Right atrium auricular region (tissue), 2 donors: ENCODE measurements around the gene FBRSL1. TPM values are rescaled to one million over a fixed set of nuclear protein-coding genes. Genes with fewer than 3 reads are reported as not detected.

ENCODE experiments used
- DNase-seq: peaks from one replicate; pipeline ENCODE4 v3.0.0-alpha.2; 2019; ENCODE audit warnings: low spot score
- H3K27ac ChIP-seq, 2 donors: fragments of 200-600 bp; sonication (generic); 1 replicate in 1 of 2; 2 replicates in 1 of 2; pipeline ENCODE4 v1.5.1; 2016 to 2019
- H3K27me3 ChIP-seq, 2 donors: fragments of 200-600 bp; sonication (generic); one replicate each; pipeline versions ENCODE4 v1.5.1 to v1.6.0; 2017 to 2019
- H3K36me3 ChIP-seq: fragments of 200-600 bp; sonication (generic); one replicate; pipeline ENCODE4 v1.5.1; 2016
- H3K4me1 ChIP-seq, 2 donors: fragments of 200-600 bp; sonication (generic); one replicate each; pipeline versions ENCODE4 v1.5.1 to v1.6.0; 2017 to 2019
- H3K4me3 ChIP-seq, 2 donors: fragments of 200-600 bp; sonication (generic); 1 replicate in 1 of 2; 2 replicates in 1 of 2; pipeline ENCODE4 v1.5.1; 2017 to 2019; ENCODE audit warnings: mild to moderate bottlenecking in 1 of 2, moderate library complexity in 1 of 2
- H3K9me3 ChIP-seq, 2 donors: fragments of 200-600 bp; sonication (generic); one replicate each; pipeline ENCODE4 v1.5.1; 2019
- CTCF ChIP-seq, 2 donors: fragments of 200-600 bp; sonication (generic); IDR thresholded peaks; one replicate each; pipeline ENCODE4 v1.5.1; 2019; ENCODE audit warnings: antibody characterized with exemption in 2 of 2
- total RNA-seq, 2 donors: library from RNA; depleted of rRNA; stranded (reverse); fragments of >200 nt; gene quantifications; one replicate each; pipeline ENCODE4 v1.1.0, GENCODE V29; 2016

Gene FBRSL1
- total RNA-seq, 2 donors from 2014 or later, result 19.3 to 20.4 TPM

GRCh38 chr12:132481771-132482745 is 7.9 kb upstream of the FBRSL1 start:
- no peaks in the 10 kb centered on the region for H3K27me3 ChIP-seq
- H3K4me1 ChIP-seq, result no peaks in the 10 kb centered on the region
- DNase-seq, result no peak
- H3K27ac ChIP-seq, result no peak overlapping the region
- H3K36me3 ChIP-seq, result no peaks in the 10 kb centered on the region
- H3K9me3 ChIP-seq, result no peaks in the 10 kb centered on the region
- H3K4me3 ChIP-seq, result no peak overlapping the region
- no peak for TF ChIP-seq CTCF (IDR thresholded peaks at IDR 0.05)

- Histone ChIP-seq H3K27me3 (no peaks in the 10 kb centered on the region), H3K27ac (no peak overlapping the region), H3K4me1 (no peaks in the 10 kb centered on the region), H3K9me3 (no peaks in the 10 kb centered on the region), H3K36me3 (no peaks in the 10 kb centered on the region), H3K4me3 (no peak overlapping the region)
- TF ChIP-seq CTCF (IDR thresholded peaks at IDR 0.05), result no peak
- DNase-seq, result no peak
Measured at GRCh38 chr12:132482771-132483170, 7.2 kb upstream of the FBRSL1 start.

DNA sequence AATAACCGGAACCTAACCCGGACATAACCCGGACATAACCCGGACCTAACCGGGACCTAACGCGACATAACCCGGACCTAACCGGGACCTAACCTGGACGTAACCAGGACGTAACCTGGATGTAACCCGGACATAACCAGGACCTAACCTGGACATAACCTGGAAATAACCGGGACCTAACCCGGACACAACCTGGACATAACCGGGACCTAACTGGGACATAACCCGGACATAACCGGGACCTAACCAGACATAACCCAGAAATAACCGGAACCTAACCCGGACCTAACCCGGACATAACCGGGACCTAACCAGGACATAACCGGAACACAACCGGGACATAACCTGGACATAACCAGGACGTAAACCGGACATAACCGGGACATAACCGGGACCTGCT is 6.7 kb upstream of the FBRSL1 start:
- DNase-seq, result no peak
- Histone ChIP-seq H3K36me3 (no peaks in the 10 kb centered on the region), H3K4me1 (no peaks in the 10 kb centered on the region), H3K4me3 (no peak overlapping the region), H3K27me3 (no peaks in the 10 kb centered on the region), H3K27ac (no peak overlapping the region), H3K9me3 (no peaks in the 10 kb centered on the region)
- TF ChIP-seq CTCF (IDR thresholded peaks at IDR 0.05), result no peak

DNA sequence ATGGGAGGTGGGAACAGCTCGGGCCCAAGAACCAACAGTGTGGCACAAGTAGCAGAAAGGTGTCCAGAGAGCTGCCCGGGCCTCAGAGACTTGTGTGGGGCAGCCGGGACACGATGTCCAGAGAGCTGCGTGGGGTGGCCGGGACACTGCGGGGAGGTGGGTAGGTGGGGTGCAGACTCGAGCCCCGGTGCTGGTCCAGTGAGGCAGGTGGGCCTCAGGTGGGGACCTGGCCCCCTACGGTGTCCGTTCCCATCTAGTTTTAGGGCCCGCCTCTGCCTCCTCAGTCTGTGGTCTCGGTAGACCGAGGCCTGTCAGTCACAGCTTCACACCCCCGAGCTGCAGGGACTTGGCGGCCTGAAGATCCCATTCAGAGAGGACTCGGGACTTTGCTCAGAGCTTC is 6.3 kb upstream of the FBRSL1 start:
- no peak overlapping the region for H3K27ac ChIP-seq
- TF ChIP-seq CTCF (IDR thresholded peaks at IDR 0.05), result no peak
- H3K27me3 ChIP-seq, result no peaks in the 10 kb centered on the region
- H3K4me3 ChIP-seq, result no peak overlapping the region
- no peaks in the 10 kb centered on the region for H3K9me3 ChIP-seq
- no peak for DNase-seq
- no peaks in the 10 kb centered on the region for H3K36me3 ChIP-seq
- no peaks in the 10 kb centered on the region for H3K4me1 ChIP-seq

- no peaks in the 10 kb centered on the region for H3K27me3 ChIP-seq
- no peaks in the 10 kb centered on the region for H3K36me3 ChIP-seq
- no peak overlapping the region for H3K4me3 ChIP-seq
- no peak for TF ChIP-seq CTCF (IDR thresholded peaks at IDR 0.05)
- DNase-seq, result no peak
- H3K27ac ChIP-seq, result no peak overlapping the region
- peaks cover 0 to 5% of the 10 kb centered on the region in 2 donors for H3K4me1 ChIP-seq
- H3K9me3 ChIP-seq, result no peaks in the 10 kb centered on the region
Measured at GRCh38 chr12:132484183-132484890, 5.6 kb upstream of the FBRSL1 start.
